Activated T-cell treated with anti-CD3 and anti-CD28 coated beads, Interleukin-2, amount 50 U/mL, for 72 hours (primary cell): Measurements from ENCODE around the gene CFAP299. TPM values are rescaled to one million over a fixed set of nuclear protein-coding genes. Genes with fewer than 3 reads are reported as not detected.
A peak's percentile ranks its signal among the peaks of the same experiment; 100 is the strongest.

Experiments used
- ATAC-seq, 2 donors: fragments of 150-1000 bp; cut with Tn5 transposase; replicated peaks in 1 of 2; 2 replicates each; pipeline ENCODE4 v1.10.0; 2021; ENCODE audit warnings: moderate library complexity in 2 of 2, mild to moderate bottlenecking in 1 of 2
- DNase-seq, 2 donors: peaks; one replicate each; pipeline ENCODE4 v3.0.0; 2021 to 2022; ENCODE audit warnings: mixed read lengths in 1 of 2
- H3K27ac Mint-ChIP-seq: one replicate; pipeline ENCODE4 v1.8.0; 2022; ENCODE audit warnings: mild to moderate bottlenecking, moderate library complexity, mixed read lengths
- H3K27me3 Mint-ChIP-seq: one replicate; pipeline ENCODE4 v1.8.0; 2022; ENCODE audit warnings: low read depth, mixed read lengths
- H3K36me3 Mint-ChIP-seq, 2 donors: one replicate each; pipeline ENCODE4 v1.8.0; 2022; ENCODE audit warnings: mixed read lengths in 2 of 2, mild to moderate bottlenecking in 1 of 2; ENCODE audit not compliant: insufficient read depth in 2 of 2
- H3K4me1 Mint-ChIP-seq: one replicate; pipeline ENCODE4 v1.8.0; 2022; ENCODE audit warnings: low read depth, mixed read lengths
- H3K4me3 Mint-ChIP-seq, 2 donors: one replicate each; pipeline ENCODE4 v1.8.0; 2022; ENCODE audit warnings: mild to moderate bottlenecking in 2 of 2, mixed read lengths in 2 of 2, moderate library complexity in 2 of 2
- H3K9me3 Mint-ChIP-seq, 2 donors: one replicate each; pipeline ENCODE4 v1.8.0; 2022; ENCODE audit warnings: mixed read lengths in 2 of 2
- total RNA-seq, 2 donors: library from RNA; stranded (reverse); gene quantifications; one replicate each; pipeline ENCODE4 v1.2.3, GENCODE V29; 2022

Gene CFAP299
- total RNA-seq, 2 donors from 2014 or later: not detected

DNA sequence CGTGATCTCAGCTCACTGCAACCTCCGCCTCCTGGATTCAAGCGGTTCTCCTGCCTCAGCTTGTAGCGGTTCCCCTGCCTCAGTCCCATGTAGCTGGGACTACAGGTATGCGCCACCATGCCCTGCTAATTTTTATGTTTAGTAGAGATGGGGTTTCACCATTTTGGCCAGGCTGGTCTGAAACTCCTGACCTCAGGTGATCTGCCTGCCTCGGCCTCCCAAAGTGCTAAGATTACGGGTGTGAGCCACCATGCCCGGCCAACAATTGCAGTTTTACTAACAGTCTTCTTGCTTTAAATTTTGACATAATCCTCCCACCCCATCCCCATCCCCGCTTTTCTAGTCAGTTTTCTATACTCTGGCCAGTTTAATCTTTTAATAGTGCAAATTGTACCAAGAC lies 112.0 kb downstream of the CFAP299 start:
- no peaks in the 10 kb centered on the region for H3K27me3 Mint-ChIP-seq
- H3K36me3 Mint-ChIP-seq: peaks cover 2 to 9% of the 10 kb centered on the region in 2 donors
- ATAC-seq (no peak), DNase-seq (no peak)
- no peak overlapping the region for H3K27ac Mint-ChIP-seq
- peaks cover 5 to 8% of the 10 kb centered on the region in 2 donors for H3K9me3 Mint-ChIP-seq
- H3K4me1 Mint-ChIP-seq: no peaks in the 10 kb centered on the region
- no peak overlapping the region for H3K4me3 Mint-ChIP-seq

DNA sequence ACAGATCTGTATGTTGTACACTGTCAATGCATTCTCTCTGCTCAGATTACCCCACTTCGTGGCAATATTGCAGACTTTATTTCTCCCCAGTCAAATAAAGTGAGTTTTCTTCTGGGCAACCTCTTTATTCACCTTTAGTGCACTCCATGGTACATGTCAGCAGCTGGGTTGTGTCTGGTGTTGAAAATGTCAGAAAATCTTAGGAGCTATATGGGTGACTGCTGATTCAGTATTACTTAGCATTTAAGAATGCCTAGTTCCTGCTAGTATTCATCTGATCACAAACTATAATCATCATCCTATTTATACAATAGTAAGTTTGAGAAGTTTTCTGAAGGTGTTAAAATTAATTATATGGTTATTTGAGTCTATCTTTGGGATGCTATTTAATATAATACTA lies 112.5 kb downstream of the CFAP299 start:
- H3K4me1 Mint-ChIP-seq: no peaks in the 10 kb centered on the region
- DNase-seq (no peak), ATAC-seq (no peak)
- H3K9me3 Mint-ChIP-seq: peaks cover 4 to 6% of the 10 kb centered on the region in 2 donors
- peaks cover 0 to 6% of the 10 kb centered on the region in 2 donors for H3K36me3 Mint-ChIP-seq
- H3K27ac Mint-ChIP-seq: no peak overlapping the region
- H3K4me3 Mint-ChIP-seq: no peak overlapping the region
- H3K27me3 Mint-ChIP-seq: no peaks in the 10 kb centered on the region

DNA sequence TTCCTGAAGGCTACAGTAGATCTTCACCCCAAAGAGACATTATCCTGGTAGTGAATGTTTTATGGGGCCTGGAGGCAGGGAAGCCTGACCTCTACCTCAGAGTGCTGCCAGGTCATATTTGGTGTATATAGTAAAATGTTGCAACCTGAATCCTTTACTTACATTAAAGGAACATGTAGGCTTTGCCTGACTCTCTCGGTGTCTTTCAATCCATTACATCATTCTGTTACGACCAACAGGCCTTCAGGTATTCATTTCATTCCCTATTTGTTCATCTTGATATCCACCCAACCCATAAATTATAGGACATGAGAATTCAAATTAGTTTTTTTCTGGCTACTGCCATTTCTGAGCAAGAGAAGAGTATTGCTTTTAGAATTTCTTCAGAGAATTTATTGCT lies 116.5 kb downstream of the CFAP299 start:
- Mint-ChIP-seq H3K27me3 (no peaks in the 10 kb centered on the region), H3K9me3 (peaks cover 0 to 2% of the 10 kb centered on the region in 2 donors), H3K4me3 (no peak overlapping the region), H3K36me3 (peaks cover 0 to 4% of the 10 kb centered on the region in 2 donors), H3K27ac (no peak overlapping the region), H3K4me1 (no peaks in the 10 kb centered on the region)
- ATAC-seq (no peak), DNase-seq (no peak)

DNA sequence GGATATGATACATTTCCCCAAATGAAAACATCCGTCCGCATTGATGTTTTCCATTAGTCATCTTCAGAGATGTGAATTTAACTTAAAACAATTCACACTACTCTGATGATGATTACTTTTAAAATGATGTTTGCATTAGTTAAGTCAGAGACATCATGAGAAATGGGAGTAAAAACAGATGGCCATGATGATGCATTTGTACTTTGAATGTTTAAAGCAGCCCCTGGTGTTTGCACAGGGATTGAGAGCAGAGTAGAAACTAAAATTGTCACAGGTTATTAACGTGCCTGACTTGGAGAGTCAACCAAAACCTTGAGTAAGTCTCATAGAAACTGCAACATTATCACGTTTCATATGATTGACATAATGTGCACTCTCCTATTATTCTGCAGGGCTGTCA lies 117.2 kb downstream of the CFAP299 start:
- H3K36me3 Mint-ChIP-seq: peaks cover 0 to 4% of the 10 kb centered on the region in 2 donors
- DNase-seq: no peak
- no peak overlapping the region for H3K4me3 Mint-ChIP-seq
- H3K9me3 Mint-ChIP-seq: peaks cover 0 to 2% of the 10 kb centered on the region in 2 donors
- no peak overlapping the region for H3K27ac Mint-ChIP-seq
- H3K4me1 Mint-ChIP-seq: no peaks in the 10 kb centered on the region
- no peak for ATAC-seq
- no peaks in the 10 kb centered on the region for H3K27me3 Mint-ChIP-seq

DNA sequence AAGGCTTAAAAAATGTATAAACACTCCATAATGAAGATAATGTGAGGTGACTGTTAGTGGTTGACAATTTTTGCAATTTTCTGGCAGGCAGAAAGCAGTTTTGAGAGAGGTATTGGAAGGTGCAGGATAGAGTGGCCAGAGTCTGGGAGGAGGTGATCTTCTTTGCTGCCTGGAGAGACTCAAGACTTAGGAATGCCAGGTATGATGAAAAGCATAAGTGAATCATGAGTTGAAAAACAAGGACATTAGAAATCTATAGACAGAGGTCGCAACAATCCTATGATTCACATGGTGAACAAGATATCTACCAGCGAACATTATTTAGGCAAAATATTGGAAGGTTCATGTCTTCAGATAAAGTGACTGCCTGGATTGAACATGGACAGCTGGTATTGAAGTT lies 118.5 kb downstream of the CFAP299 start:
- ATAC-seq: no peak
- Mint-ChIP-seq H3K27me3 (no peaks in the 10 kb centered on the region), H3K4me3 (no peak overlapping the region), H3K9me3 (peaks cover 0 to 2% of the 10 kb centered on the region in 2 donors), H3K4me1 (no peaks in the 10 kb centered on the region), H3K36me3 (peaks cover 0 to 4% of the 10 kb centered on the region in 2 donors), H3K27ac (no peak overlapping the region)
- DNase-seq: no peak

- Mint-ChIP-seq H3K9me3 (peaks cover 0 to 2% of the 10 kb centered on the region in 2 donors), H3K27ac (no peak overlapping the region), H3K36me3 (peaks cover 0 to 4% of the 10 kb centered on the region in 2 donors), H3K4me1 (no peaks in the 10 kb centered on the region), H3K27me3 (no peaks in the 10 kb centered on the region), H3K4me3 (no peak overlapping the region)
- ATAC-seq (no peak), DNase-seq (no peak)
Measured at GRCh38 chr4:80454556-80454955, 119.0 kb downstream of the CFAP299 start.

- ATAC-seq (no peak), DNase-seq (no peak)
- Mint-ChIP-seq H3K27me3 (no peaks in the 10 kb centered on the region), H3K4me3 (no peak overlapping the region), H3K9me3 (peaks cover 2% of the 10 kb centered on the region in 2 donors), H3K36me3 (peaks cover 0 to 3% of the 10 kb centered on the region in 2 donors), H3K4me1 (peaks cover 7% of the 10 kb centered on the region), H3K27ac (no peak overlapping the region)
Measured at GRCh38 chr4:80459918-80460473, 124.5 kb downstream of the CFAP299 start.

GRCh38 chr4:80461412-80461811 lies 125.9 kb downstream of the CFAP299 start:
- no peak for DNase-seq
- H3K27ac Mint-ChIP-seq: no peak overlapping the region
- H3K4me1 Mint-ChIP-seq: peaks cover 7% of the 10 kb centered on the region
- H3K9me3 Mint-ChIP-seq: peaks cover 2% of the 10 kb centered on the region in 2 donors
- H3K4me3 Mint-ChIP-seq: no peak overlapping the region
- ATAC-seq: no peak
- peaks cover 0 to 3% of the 10 kb centered on the region in 2 donors for H3K36me3 Mint-ChIP-seq
- H3K27me3 Mint-ChIP-seq: no peaks in the 10 kb centered on the region

DNA sequence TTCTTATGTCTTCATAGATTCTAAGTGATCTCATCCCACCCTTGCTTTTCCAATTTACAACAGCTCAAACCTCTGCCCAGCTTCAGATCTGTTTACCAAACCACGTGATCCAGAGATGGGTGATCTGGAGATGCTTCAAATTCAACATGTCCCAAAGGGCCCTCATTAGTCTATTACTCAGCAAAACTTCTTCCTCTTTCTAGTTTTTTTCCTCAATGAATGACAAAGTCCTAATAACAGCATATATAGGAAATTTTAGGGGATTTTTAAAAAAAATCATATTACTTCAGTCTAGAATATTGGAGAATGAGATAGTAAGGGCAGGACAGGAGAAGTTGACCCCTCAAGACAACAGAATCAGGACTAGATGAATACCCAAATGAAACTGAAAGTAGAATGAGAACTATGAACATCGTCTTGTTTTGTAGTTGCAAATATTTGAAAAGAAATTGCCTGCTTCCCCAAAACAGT lies 127.1 kb downstream of the CFAP299 start:
- H3K27ac Mint-ChIP-seq: peak overlapping the region; percentile 92
- H3K4me3 Mint-ChIP-seq: peak overlapping the region; percentile 23 to 77
- peaks cover 0 to 4% of the 10 kb centered on the region in 2 donors for H3K36me3 Mint-ChIP-seq
- H3K9me3 Mint-ChIP-seq: peaks cover 4 to 5% of the 10 kb centered on the region in 2 donors
- no peak for DNase-seq
- H3K27me3 Mint-ChIP-seq: no peaks in the 10 kb centered on the region
- H3K4me1 Mint-ChIP-seq: peaks cover 7% of the 10 kb centered on the region
- no peak for ATAC-seq

DNA sequence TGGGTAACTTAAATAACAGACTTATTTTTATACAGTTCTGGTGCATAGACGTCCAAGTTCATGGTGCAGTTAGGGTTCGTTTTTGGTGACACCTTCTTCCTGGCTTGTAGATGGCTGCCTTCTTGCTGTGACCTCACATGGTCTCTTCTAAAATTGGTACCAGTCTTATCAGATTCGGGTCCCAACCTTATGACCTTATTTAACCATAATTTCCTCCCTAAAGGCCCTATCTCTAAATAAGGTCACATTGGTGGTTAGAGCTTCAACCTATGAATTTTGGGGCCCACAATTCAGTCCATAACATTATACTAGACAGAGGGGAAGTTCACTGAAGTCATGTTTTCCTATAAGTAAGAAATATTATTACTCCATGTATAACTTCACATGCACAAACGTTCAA lies 128.0 kb downstream of the CFAP299 start:
- H3K9me3 Mint-ChIP-seq: peaks cover 4 to 6% of the 10 kb centered on the region in 2 donors
- H3K4me3 Mint-ChIP-seq: peak overlapping the region in 1 of 2 donors; percentile 31
- H3K36me3 Mint-ChIP-seq: peaks cover 0 to 4% of the 10 kb centered on the region in 2 donors
- H3K27me3 Mint-ChIP-seq: no peaks in the 10 kb centered on the region
- H3K27ac Mint-ChIP-seq: no peak overlapping the region
- DNase-seq: no peak
- no peak for ATAC-seq
- peaks cover 7% of the 10 kb centered on the region for H3K4me1 Mint-ChIP-seq

GRCh38 chr4:80465238-80465637 lies 129.7 kb downstream of the CFAP299 start:
- ATAC-seq (no peak), DNase-seq (no peak)
- Mint-ChIP-seq H3K4me1 (peaks cover 7% of the 10 kb centered on the region), H3K27ac (no peak overlapping the region), H3K27me3 (no peaks in the 10 kb centered on the region), H3K9me3 (peaks cover 4 to 6% of the 10 kb centered on the region in 2 donors), H3K36me3 (peaks cover 0 to 4% of the 10 kb centered on the region in 2 donors), H3K4me3 (no peak overlapping the region)

DNA sequence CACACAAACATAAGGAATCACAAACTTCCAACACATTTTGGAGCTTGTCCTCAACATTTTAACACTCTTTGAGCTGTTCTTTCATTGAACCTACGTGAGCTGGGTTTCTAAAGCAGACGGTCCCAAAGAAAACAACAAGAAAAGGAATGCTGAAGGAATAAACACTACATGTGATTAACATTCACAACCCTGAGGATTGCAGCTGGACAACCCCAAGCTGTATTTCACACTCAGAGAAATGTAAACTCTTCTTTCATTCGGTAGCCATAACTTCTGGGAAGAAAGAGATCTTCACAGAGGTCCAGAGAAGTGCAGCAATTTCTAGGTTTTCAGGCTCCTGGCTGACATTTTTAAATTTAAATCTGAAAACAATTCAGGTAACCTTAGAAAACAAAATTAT lies 130.2 kb downstream of the CFAP299 start:
- Mint-ChIP-seq H3K4me1 (peaks cover 7% of the 10 kb centered on the region), H3K27ac (no peak overlapping the region), H3K4me3 (no peak overlapping the region), H3K36me3 (peaks cover 0 to 4% of the 10 kb centered on the region in 2 donors), H3K27me3 (no peaks in the 10 kb centered on the region), H3K9me3 (peaks cover 4 to 6% of the 10 kb centered on the region in 2 donors)
- DNase-seq: no peak
- no peak for ATAC-seq

DNA sequence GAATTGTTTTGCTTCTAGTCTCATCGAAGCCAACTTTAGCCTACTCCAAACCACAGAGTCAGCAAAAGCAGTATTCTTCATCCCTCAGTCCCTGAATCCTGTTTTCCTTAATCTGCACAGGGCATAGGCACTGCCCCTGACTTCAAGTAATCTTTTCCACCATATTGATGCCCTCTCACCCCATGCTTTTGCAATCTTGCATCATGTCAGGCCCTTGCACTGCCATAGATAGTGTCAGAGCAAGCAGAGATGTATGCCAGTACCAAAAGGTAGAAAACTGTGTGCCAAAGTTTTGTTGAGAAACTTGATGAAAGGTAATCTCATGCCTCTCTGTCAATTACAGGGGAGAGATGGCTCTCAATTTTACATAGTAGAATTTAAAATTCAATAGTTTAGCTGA lies 131.1 kb downstream of the CFAP299 start:
- H3K9me3 Mint-ChIP-seq: peaks cover 4 to 6% of the 10 kb centered on the region in 2 donors
- no peaks in the 10 kb centered on the region for H3K27me3 Mint-ChIP-seq
- no peak overlapping the region for H3K4me3 Mint-ChIP-seq
- peaks cover 0 to 4% of the 10 kb centered on the region in 2 donors for H3K36me3 Mint-ChIP-seq
- DNase-seq (no peak), ATAC-seq (no peak)
- no peak overlapping the region for H3K27ac Mint-ChIP-seq
- H3K4me1 Mint-ChIP-seq: peaks cover 7% of the 10 kb centered on the region

- H3K27ac Mint-ChIP-seq: no peak overlapping the region
- ATAC-seq: no peak
- H3K4me1 Mint-ChIP-seq: peaks cover 8% of the 10 kb centered on the region
- H3K36me3 Mint-ChIP-seq: peaks cover 0 to 2% of the 10 kb centered on the region in 2 donors
- H3K4me3 Mint-ChIP-seq: no peak overlapping the region
- H3K27me3 Mint-ChIP-seq: no peaks in the 10 kb centered on the region
- H3K9me3 Mint-ChIP-seq: peaks cover 2 to 4% of the 10 kb centered on the region in 2 donors
- no peak for DNase-seq
Measured at GRCh38 chr4:80471756-80472155, 136.2 kb downstream of the CFAP299 start.
